Stimulated activated CD8-positive, alpha-beta memory T cell treated with anti-CD3 and anti-CD28 coated beads, Interleukin-7, amount 100 ng/mL, for 1 hour (primary cell): ENCODE data around the gene TMEM38B.

Source experiments
- DNase-seq, 2 donors: peaks; one replicate each; pipeline ENCODE4 v3.0.0-alpha.2; 2020; ENCODE audit warnings: low read depth in 2 of 2

The TMEM38B gene, protein sequence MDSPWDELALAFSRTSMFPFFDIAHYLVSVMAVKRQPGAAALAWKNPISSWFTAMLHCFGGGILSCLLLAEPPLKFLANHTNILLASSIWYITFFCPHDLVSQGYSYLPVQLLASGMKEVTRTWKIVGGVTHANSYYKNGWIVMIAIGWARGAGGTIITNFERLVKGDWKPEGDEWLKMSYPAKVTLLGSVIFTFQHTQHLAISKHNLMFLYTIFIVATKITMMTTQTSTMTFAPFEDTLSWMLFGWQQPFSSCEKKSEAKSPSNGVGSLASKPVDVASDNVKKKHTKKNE

DNA sequence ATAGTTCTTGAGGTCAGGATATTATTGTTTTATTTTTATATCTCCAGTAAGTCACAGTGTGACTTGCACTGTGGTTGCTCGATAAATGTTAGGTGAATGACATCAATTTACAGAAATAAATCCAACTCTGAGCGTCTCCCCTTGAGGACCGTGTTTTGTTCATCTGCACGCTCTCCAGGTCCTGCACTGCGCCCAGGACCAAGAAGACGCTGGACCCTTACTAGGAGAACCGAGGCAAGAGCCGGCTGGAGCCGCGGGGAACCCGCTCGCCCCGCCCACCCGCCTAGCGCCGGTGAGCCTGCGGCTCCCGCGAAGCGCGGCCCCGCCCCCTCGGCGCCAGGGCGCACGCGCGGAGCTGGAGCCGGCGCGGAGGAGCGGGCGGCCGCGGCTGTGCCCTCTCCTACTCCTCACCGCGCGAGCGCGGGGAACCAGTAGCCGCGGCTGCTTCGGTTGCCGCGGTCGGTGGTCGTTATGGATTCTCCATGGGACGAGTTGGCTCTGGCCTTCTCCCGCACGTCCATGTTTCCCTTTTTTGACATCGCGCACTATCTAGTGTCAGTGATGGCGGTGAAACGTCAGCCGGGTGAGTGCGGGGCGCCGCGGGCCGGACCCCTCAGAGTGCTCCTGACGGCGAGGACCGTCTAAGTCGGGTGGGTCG is at the start of gene TMEM38B:
Gene TMEM38B, plus strand, starts transcription at position 352 of the 658 bp plus-strand sequence. Its CDS starts 120 bp downstream, at position 472.
- peak; percentile 49 to 54 for DNase-seq

DNA sequence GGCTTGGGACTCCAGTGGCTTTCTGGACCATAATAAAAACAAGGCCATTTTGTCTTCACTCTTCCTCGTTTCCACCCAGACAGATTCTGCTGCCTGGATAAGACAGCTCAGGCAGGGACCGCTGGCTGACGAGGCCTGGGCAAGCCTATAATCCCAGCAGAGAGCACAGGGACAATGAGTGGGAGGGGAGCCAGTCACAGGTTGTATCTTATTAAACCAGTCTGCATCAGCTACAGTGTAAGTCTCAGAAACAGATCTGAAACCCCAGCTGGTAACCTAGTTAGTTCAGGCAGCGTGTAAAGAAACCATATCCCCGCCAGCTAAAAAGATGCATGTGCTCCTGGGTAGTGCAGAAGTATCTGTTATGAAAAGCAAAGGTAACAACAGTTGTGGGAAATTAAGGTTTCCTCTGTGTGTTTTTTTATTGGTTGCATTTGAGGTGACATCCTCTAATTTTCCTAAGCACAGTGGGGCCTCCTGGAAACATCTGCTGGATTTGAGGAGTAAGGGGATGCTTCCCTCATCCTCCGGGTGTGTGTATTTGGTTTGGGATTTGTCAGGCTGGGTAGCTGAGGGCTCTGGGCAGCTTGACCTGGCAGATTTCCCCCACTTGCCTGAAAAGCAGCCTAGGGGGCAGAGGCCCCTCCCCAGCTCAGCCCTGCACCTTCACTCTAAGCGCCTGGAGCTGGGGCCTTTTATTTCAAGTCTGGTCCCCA is 47.3 kb upstream of the TMEM38B start:
- DNase-seq, result no peak

DNA sequence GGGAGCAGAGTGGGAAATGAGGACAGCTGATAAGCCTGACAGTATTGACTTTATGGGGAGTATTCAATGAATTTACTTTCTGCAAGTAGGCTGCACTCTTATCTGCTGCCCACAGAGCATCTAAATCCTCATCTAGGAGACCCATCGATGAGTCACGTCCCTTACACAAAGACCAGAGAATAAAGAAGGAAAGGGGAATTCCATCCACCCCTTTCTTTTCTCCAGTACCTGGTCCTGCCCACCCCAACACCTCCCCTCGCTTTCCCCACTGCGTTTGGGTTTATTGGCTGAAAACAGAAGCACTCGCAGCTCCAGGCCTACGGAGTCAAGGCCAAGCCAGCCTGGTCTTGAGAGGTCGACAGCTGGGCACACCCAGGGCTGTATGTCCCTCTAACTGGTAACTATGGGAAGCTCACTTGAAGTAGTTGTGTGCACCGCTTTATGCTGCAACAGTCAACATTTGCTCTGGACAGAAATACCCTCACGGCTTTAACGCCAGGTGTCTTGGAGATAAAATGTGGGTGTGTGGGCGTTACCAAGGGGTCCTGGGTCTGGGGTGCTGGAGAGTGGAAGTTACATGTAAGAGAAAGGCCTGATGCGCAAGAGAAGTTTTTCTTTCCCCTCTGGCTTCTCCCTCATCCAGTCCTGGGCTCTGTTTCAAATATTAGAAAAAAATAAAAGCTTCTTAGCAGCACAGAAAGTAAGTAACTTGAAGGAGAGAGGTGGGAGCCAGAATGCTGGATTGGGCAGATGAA is 46.6 kb upstream of the TMEM38B start:
- DNase-seq, result no peak

DNA sequence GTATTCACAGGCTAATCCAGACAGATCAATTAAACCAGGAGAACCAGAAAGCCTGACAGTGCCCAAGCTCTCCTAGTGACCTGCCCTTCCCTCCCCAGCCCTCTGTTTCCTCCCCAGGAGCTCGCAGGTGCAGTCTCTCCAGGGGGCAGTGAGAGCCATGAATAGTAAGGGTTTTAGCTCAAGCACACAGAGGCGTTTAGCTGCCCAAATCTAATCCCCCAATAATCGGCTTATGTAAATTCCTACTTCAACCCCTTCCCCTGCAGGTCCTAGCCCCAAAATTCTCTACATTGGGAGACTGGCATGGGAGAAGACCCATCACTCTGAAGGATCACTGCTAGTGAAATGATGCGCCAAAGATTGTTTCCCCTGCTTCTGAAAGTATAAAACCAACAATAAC is 42.5 kb upstream of the TMEM38B start:
- no peak for DNase-seq

DNA sequence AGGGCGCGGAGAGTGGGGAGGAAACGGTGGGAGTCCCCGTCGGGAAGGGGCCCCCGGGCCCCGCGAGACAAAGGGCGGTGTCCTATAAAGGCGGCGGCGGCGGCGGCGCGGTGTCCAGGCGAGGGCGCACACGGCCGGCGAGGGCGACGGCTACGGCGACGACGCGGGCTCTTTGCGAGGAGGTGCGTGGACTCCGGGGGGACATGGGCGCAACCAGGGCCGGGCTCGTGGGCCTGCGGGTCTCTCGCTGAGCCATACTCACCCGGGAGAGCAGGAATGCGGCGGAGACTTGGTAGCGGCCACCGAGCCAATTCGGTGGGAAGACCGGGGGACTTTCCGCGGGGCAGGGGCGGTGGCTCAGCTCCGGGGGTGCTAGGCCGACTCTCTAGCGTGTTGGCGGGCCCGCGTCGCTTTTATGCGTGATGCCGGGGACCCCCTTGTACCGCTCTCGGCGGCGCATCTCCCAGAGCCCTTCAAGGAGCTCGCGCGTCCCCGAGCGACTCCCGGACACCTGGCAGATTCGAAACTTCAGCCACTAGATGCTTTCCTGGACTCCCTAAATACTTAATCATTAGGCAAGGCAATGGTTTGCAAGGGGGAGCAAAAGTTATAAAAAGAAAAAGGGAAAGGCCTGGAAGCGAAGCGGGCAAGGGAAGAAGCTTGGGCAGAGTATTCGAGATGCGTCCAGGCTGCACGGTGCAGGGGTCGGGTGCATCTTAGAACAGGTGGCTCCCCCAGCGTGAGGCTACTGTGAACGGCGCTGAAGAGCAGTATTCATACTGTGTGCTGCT is 38.0 kb upstream of the TMEM38B start:
- no peak for DNase-seq

DNA sequence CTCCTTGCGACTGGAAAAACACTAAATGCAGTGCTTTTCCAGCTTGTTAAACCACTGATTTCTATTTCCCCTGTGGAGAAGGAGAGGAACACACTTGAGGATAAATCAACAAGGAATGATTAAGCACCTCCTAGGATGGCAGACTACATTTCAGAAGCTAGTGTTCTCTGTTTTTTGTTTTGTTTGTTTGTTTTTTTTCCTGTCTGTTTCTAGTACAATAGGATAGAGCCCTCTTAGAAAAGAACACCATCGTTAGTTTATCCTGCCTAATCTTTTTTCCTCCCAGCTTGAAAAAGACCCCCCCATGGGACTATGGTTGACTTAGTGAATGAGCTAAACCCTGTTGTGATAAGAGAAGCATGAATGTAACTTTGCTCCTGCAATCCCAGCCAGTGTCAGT is 36.0 kb upstream of the TMEM38B start:
- no peak for DNase-seq

DNA sequence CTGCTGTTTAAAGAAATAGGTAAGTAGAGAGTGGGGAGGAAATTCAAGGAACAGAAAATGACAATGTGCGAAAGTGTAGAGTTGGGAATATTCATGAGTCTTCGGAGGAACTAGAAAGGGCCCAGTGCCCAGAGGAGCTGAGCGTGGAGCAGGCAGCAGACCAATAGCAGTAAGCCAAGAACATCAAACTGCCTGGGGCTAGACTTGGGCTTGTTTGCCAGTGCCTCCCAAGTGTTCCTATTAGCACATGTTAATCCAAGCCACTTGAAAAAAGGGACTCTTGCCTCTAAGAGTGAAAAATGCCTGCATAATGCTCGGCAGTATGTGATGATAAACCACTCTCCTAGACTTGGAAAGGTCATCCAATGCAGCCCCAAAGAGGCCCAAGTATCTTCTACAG is 33.3 kb upstream of the TMEM38B start:
- no peak for DNase-seq

DNA sequence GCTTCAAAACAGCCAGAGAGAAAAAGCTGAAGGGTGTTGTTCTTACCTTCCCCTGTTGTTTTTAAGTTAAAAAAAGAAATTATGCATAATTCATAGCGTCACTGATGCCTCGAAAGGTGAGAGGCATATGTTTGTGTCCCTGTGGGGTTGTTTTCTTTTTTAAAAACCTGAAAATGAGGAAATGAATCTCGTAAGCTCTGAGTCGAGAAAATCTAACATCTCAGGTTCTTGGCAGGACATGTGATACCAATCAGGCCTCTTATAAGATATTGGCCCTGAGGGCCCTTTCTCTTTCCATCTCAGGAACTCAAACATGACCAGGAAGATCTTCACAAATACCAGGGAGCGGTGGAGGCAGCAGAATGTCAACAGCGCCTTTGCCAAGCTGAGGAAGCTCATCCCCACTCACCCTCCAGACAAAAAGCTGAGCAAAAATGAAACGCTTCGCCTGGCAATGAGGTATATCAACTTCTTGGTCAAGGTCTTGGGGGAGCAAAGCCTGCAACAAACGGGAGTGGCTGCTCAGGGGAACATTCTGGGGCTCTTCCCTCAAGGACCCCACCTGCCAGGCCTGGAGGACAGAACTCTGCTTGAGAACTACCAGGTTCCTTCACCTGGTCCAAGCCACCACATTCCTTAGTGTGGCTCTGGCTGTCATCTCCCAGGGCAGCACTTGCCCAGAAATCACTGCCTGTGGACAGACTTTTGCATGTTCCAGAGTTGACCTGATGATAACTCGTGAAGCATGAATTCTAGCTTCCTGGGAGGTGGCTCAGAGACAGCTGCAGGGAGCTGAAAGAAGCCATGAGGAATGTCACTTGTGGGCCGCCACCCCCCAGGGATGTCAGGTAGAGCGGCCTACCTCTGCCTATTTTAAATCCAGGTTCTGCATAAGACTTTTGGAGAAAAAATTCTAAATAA is 31.9 kb upstream of the TMEM38B start, which contains the start of gene TAL2:
Gene TAL2, plus strand, starts transcription at position 274 of the 921 bp plus-strand sequence. Its CDS starts 40 bp downstream, at position 314.
- no peak for DNase-seq

DNA sequence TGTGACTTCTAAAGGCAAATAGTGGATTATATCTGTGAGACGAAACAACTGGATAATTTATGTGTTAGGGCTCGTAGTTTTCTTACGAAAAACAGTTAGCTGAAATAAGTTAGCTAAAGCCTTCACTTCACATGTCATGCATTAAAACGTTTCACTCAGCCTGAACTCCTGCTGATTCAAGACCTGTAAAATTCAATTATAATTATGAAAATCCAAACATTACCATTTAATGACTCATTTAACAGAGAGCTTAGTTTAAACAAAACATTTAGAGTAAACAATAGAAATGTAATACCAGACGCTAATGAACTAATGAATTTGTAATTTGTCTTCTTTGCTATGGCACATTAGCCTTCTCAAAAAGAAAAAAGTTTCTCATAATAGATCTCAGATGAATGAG is 30.4 kb upstream of the TMEM38B start:
- no peak for DNase-seq

DNA sequence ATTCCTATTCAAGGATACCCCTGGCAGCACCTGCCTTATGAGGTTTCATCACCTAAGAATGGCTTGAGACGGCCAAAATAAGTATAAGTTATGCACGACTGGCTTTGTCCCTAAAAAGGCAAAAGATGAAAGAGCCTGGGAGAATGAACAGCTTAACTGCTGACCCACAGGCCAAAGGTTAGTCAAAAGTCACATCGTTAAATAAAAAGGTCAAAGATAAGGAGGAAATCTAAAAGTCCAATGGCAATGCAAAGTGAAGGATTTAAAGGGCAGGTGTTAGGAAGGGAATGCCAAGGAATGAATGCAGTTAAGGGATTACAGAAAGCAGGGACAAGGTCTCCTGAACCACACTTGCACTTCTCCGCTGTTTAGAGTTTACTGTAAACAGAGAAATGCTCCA is 26.5 kb upstream of the TMEM38B start:
- no peak for DNase-seq

DNA sequence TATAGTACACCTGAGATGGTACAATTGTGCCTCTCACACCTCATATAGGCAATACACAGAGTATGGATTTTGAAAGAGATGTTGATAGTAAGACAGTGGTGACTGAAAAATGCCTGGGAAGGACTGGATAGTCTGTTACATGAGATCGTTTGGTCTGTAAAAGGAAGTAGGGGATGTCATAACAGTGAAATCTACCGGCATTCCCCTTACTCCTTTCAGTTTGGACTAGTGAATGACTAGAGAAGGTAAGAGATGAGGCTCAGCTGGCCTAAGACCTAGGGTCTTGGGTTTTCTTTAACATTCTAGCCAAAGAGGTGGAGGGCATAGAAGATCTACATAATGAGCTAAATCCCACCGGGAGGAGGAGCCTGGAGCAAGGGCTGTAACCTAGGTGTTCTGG is 24.0 kb upstream of the TMEM38B start:
- DNase-seq, result no peak

DNA sequence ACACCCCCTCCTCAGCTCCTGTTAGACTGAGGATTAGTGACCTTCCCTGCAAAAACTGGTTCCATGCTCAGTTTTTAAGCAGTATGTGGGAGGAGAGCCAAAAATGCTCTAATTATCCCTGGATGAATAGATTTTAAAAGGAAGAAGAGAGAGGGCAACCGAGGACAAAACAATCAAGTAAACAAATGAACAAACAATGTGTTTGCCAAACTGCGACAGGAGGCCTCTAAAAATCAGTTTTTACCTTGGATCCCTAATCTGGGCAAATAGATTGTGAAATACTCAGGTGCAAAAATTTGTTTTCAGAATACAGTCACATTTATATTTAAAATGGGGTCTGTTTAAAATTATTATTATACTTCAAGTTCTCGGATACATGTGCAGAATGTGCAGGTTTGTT is 23.6 kb upstream of the TMEM38B start:
- DNase-seq, result no peak

DNA sequence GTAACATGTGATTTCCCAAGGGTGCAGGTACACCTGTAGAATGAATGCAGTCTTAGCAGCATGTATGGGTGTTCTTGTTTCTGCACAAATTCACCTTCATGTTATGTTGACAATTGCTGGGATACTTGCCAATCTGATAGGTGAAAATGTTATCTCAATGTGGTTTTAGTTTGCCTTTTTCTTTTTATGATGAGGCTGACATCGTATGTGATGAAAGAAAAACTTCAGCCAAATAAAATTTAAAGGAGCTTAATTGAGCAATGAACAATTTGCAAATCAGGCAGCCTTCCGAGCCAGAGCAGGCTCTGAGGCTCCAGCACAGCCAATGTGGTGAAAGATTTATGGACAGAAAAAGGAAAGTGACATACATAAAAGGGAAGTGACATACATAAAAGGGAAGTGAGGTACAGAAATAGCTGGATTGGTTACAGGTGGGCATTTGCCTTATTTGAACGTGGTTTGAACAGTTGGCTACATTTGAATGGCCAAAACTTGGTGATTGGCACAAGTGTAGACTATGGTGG is 21.6 kb upstream of the TMEM38B start:
- DNase-seq, result no peak

DNA sequence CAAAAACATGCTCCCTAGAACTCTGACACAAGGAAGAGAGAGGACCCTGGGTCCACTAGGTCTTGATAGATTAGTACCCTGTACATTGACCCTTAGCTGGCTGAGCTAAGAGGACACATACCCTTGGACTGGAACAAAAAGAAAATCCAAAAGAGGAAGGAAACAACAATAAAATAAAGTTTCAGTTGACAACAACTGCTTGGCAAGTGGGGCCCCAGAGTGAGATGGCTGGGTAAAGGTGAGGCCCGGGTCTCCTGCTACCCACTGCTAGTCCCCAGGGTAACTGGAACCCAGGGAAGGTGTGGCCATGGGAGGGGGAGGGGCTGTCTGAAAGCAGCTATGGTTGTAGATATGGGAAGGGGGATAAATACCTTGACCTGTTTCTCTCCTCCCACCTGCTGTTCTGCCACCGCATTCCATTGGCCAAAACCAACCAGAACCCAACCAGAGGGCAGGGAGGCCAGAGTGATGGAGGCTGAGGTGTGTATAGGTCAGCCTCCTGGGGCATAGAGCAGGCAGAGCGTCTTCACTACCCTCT is 20.4 kb upstream of the TMEM38B start:
- DNase-seq, result no peak

DNA sequence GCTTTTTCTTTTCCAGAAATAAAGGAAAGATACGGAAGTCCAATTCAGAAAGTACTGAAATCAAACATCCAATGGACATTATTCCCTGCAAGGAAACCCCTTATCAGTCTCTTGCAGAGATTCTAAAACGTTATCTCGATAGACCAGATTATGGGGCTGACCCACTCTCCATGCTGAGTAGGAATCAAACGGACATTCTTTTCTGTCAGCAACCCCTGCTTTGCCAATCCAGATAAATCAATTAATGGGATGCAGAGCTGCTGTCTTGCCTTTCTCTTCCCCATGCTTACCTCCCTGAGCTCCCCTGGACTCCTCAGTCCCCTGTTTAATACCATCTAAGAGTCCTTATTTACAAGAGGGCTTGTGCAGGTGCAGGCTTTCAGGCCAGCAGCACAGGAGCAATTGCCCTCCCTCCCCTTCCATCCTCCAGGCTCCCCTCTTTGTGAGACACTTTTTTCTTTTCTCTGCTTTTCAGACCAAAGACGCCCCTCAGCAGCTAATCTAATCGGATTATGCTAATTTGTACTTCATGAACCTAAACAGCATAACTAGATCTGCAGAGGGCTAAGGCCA is 17.9 kb upstream of the TMEM38B start:
- no peak for DNase-seq

DNA sequence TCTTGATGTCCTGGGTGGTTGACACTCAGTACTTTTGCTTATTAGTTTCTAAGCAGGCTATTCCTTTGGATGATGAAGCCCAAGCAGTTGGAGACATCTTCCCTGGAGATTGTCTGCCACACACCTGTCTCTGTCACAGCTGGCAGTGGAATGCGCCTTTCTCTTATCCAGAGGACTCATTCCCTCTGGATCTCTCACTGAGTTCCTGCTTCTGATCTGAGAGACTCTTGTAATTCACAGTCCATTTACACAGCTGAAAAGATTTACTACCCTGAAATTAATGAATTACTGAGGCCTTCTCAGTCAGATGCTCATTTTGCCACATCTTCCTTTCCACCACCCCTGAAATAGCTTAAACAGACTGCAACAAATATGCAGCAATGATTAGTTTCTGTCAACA is 16.2 kb upstream of the TMEM38B start:
- no peak for DNase-seq

DNA sequence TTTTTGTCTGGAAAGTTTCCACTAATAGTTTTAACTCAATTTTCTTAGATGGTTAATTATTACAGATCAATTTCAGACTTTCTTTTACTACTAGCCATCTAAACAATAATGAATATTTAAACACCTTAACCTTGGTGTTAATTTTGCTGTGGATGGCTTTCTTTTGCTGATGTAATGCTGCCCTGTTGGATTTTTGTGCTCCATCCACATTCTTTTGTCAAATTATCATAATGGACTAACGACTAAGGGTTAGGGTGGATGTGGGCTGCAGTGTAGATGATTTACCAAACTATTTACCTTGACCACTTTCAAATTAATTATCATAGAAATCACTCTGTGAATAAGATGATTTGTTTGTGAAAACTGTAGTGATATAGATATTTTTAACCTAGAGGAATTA is 15.6 kb upstream of the TMEM38B start:
- no peak for DNase-seq

DNA sequence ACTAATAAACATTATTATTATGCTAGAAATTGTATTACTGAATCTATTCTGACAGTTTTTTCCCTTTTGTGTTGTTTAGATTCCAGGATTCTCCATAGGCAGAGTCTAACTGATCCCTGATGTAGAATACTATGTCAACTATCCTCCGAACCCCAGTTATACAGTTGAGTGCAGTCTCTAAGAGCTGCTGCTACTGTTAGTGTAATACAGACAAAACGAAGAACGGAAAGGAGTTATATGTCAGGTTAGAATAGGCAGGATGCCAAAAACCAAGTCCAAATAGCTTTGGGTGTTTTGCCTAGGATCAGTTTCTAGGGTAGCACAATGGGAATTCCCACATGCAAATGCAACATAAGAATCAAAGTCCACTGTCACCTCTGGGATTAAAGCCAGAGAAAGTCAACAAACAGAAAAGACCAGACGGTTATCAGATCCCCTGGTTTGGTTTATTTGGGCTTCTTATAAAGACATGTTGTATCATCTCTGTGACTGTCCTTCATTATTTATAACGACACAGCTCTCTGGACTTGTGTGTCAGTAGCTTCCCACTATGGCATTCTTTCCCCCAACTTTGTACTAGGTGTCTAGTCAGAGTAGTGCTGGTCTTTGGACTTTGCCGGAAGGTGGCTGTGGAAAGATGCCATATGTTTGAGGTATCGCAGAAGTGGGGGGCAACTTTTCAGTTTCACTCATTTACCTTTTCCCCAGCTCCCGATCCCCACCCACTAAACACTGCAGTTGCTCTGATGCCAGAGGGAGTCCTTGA is 14.9 kb upstream of the TMEM38B start:
- no peak for DNase-seq

DNA sequence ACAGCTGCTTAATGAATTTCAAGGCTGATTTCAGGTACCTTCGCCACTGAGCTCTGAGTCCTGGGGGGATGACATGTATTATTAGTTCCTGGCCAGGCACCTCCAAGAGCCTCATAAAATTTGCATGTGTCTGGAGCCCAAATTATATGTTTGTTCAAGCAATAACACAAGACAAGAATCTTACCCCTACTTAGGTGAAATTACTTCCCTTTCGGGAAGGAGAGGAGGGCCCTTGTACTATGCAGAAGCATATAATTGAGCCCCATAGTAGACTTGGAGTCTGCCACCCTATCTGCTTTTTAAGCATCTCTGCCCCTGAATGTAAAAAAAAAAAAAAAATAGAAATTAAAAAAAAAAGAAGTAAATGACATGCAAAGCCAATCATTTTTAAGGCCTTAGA is 13.0 kb upstream of the TMEM38B start:
- no peak for DNase-seq
